ENCODE measurements around the gene RARB.

The RARB gene

GRCh38 chr3:25427942-25428788 is at the start of gene RARB:
RARB (plus strand) TSS chr3:25428263; CDS start chr3:25428732, 469 bp downstream.
- DNase-seq: no peak

- DNase-seq: no peak
Observed at GRCh38 chr3:25378786-25379311, 49.2 kb upstream of the RARB start.

DNA sequence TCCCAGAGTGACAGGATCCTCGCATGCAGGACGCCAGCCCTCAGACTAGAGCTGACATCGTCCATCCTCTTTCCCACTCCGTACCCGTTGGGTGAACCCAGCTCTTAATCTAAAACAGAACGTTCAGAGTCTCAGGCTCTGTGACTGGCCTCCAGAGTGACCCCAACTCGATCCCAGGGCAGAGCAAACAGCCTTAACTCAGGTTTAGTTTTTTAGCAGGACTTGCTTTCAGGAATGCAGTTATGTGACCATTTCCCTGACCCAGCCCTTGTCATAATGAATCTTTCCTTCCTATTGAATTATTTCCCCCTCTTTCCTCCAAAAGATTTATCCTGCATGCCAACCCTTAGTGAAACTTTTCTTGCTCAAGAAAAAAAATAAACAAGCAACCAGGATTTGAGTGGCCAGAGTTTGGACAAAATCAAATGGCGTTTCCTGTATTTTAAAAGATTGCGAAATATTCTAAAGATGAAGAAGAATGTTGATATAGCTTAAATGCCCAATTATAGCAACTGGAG is 47.8 kb upstream of the RARB start:
- DNase-seq: no peak

DNA sequence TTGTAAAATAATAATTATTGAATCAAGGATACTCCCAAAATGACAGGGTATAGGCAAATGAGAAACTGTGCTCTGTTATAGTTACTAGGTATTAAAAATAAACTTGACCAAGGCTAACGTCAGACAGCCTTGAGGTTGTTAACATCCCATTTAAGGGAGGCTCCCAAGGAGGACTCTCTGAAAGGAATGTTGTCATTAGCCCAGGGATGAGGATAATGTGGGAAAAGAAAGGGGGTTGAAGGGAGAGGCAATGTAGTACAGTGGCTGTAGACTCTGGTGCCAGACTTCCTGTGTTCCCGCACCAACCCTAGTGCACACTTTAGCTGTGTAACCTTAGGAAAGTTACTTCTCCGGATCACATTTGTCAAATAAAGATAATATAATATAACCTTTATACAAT is 47.0 kb upstream of the RARB start:
- no peak for DNase-seq

DNA sequence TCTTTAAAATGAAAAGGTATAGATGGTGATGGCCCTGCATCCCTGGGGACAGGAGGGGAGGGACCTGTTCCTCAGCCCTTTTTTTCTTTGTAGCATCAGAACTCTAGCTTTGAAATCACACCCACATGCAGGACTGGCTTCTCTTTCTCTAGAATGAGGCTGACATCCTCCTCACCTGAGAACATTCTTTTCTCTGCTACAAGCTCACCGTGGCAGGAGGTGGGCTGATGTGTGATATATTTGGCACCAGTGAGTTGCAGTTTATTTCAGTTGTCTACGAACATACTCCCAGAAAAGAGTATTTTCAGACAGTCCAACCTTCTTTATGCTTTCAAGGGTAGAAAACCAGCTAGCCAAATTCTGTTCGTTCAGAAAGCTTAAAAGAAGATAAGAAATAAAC is 43.6 kb upstream of the RARB start:
- DNase-seq: no peak

DNA sequence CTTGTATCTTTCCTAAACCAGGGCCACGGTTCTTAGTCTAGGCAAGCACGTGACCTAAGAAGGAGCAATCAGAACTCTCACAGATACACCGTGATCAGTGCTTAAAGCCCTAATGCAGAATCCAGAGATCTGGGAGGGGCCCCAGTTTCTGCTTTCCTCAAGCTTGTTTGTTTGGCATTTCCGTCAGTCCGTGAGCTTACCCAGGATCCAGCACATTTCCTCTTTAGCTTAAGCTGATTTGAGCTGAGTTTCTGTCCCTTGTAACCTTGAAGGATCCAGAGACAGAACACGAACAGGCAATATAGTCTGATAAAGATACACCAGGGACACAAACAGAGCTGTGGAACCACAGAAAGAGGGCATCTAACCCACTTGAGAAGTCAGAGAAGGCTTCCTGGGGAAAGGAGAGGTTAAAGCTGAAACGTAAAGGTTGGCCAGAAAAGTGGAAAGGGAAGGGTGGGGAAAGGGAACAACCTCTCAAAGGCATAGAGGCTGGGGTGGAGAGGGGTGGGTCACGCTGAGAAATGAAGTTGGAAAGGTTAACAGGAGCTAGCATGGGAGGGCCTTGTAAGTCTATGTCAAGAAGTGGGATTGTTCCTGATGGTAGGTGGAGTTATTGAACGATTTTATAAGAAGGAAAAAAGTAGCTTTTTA is 42.1 kb upstream of the RARB start:
- no peak for DNase-seq

- no peak for DNase-seq
Observed at GRCh38 chr3:25386686-25387255, 41.3 kb upstream of the RARB start.

GRCh38 chr3:25390605-25391004 is 37.5 kb upstream of the RARB start:
- no peak for DNase-seq

- no peak for DNase-seq
Observed at GRCh38 chr3:25396251-25396650, 31.8 kb upstream of the RARB start.

GRCh38 chr3:25396686-25397085 is 31.4 kb upstream of the RARB start:
- DNase-seq: no peak

GRCh38 chr3:25397150-25397549 is 30.9 kb upstream of the RARB start:
- no peak for DNase-seq

- no peak for DNase-seq
Observed at GRCh38 chr3:25400587-25400986, 27.5 kb upstream of the RARB start.

DNA sequence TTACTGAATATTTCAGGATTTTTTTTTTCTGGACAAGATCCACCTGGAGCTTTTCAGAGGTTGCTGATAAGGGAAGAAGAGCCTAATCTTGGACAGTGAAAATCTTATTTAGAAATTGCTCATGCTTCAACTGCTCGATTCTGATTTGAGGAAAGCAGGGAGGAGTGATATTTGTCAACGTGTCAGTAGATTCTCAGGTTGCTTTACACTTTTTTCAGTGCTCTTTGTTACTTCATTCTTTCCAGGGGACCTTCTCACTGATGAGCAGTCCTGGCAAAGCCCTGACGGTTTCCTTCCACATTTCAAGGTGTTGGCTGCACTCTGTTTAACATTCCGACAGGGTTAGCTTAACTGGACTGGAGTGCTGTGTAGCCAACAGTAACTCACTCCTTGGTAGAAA is 24.1 kb upstream of the RARB start:
- DNase-seq: no peak

GRCh38 chr3:25404569-25404968 is 23.5 kb upstream of the RARB start:
- DNase-seq: no peak

DNA sequence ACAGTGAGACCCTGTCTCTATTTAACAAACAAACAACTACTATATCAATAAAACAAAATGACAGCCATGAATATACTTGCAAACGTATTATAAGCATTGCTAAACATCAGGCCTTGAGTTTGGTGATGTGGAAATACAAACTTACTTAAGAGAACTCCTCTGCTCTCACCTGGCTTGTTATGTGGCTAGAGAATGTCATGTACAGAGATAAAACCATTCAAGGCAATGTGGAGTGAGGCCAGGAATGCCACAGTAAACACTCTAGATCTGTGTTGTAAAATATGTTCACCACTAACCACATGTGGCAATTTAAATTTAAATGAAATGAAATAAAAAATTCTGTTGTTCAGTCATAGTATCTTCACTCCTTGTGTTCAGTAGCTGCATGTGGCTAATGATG is 22.7 kb upstream of the RARB start:
- no peak for DNase-seq

GRCh38 chr3:25410703-25411102 is 17.4 kb upstream of the RARB start:
- no peak for DNase-seq

DNA sequence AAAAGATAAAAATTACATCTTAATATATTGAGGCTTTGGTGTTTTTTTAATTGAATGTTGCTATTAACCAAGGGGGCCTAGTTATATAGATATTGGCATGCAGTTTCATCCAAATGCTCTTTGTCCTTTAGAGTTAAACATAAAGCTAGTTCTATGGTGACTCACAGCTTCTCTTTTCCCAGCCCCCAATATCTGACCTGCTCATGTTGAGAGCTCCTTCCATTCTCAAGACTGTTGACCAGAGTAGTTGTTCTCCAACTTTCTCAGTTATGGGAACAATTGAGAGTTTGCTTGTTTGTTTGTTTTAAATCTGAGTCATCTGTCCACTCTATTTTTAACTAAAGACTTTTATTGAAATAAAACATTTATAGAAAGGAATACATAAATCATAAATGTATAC is 15.8 kb upstream of the RARB start:
- DNase-seq: no peak

GRCh38 chr3:25416176-25416575 is 11.9 kb upstream of the RARB start:
- DNase-seq: no peak

DNA sequence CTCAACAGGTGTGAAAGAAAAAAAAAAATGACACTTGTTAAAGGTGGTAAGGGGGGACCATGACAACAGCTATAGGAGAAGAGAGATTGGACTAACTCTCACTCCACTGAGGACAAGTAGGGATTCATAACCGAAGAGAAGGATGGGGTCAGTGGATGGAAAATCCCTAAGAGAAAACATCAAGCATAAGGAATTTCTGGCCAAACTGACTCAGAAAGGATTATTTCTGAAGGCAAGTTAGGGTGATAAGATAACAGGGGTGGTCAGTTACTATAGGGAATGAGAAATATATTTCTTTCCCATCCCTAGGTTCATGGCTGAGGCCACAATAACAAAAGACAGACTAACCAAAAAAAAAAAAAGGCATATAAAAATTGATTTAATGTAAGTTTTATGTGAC is 9.5 kb upstream of the RARB start:
- DNase-seq: no peak

GRCh38 chr3:25419251-25419650 is 8.8 kb upstream of the RARB start:
- no peak for DNase-seq

DNA sequence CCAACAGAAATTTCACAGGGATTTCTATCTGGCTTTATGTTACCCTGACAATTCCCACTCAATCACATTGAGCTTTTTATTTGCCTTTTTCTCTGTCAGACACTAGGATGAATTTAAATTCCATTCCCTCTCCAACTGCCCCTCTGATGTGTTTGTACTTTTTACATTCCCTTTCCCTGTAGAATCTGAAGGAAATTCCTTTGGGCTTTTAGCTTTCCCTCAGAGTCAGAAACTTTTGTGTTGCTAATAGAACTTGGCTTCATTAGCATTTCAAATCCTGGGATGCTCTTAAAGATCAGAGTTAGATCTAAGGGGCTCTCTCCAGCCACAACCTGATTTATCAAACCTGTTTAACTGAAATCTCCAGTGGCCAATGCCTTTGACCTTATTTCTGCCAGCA is 7.9 kb upstream of the RARB start:
- DNase-seq: no peak

- no peak for DNase-seq
Observed at GRCh38 chr3:25420885-25421284, 7.2 kb upstream of the RARB start.

- DNase-seq: no peak
Observed at GRCh38 chr3:25421747-25422146, 6.3 kb upstream of the RARB start.

All from NCI-H1105 (cell line).